ENCODE results near the gene ZNF747.
A peak's percentile ranks its signal among the peaks of the same experiment; 100 is the strongest.
"Not testable (repeated sequence)": the region's sequence is repeated elsewhere in the genome, so short reads cannot be mapped to it uniquely, and the experiment has no call there.

ZNF747 gene

GRCh38 chr16:30522702-30523463, 11.8 kb downstream of the ZNF747 start:
- DNase-seq; in situ Hi-C loops (cut with HindIII; ENCODE audit: low pct_ligation_motif_present, low pct_unique_long_range_greater_than_20kb, low sequenced_read_pairs): not testable (repeated sequence)

GRCh38 chr16:30521873-30522641, 12.6 kb downstream of the ZNF747 start:
- in situ Hi-C loops (cut with HindIII; ENCODE audit: low pct_ligation_motif_present, low pct_unique_long_range_greater_than_20kb, low sequenced_read_pairs), result no loop called here
- peak; percentile 90 for DNase-seq

GRCh38 chr16:30521476-30521872, 13.2 kb downstream of the ZNF747 start:
- DNase-seq, result no peak
- in situ Hi-C loops (cut with HindIII; ENCODE audit: low pct_ligation_motif_present, low pct_unique_long_range_greater_than_20kb, low sequenced_read_pairs), result no loop called here

- in situ Hi-C loops (cut with HindIII; ENCODE audit: low pct_ligation_motif_present, low pct_unique_long_range_greater_than_20kb, low sequenced_read_pairs), result no loop called here
- DNase-seq, result no peak
Measured at GRCh38 chr16:30519120-30520049, 15.3 kb downstream of the ZNF747 start.

- no peak for DNase-seq
- in situ Hi-C loops (cut with HindIII; ENCODE audit: low pct_ligation_motif_present, low pct_unique_long_range_greater_than_20kb, low sequenced_read_pairs), result no loop called here
Measured at GRCh38 chr16:30518552-30518951, 16.1 kb downstream of the ZNF747 start.

GRCh38 chr16:30515275-30515674, 19.4 kb downstream of the ZNF747 start:
- in situ Hi-C loops (cut with HindIII; ENCODE audit: low pct_ligation_motif_present, low pct_unique_long_range_greater_than_20kb, low sequenced_read_pairs), result no loop called here
- no peak for DNase-seq

- in situ Hi-C loops (cut with HindIII; ENCODE audit: low pct_ligation_motif_present, low pct_unique_long_range_greater_than_20kb, low sequenced_read_pairs), result no loop called here
- no peak for DNase-seq
Measured at GRCh38 chr16:30511509-30511908, 23.1 kb downstream of the ZNF747 start.

GRCh38 chr16:30510376-30510938, 24.2 kb downstream of the ZNF747 start:
- in situ Hi-C loops (cut with HindIII; ENCODE audit: low pct_ligation_motif_present, low pct_unique_long_range_greater_than_20kb, low sequenced_read_pairs), result no loop called here
- DNase-seq, result no peak

GRCh38 chr16:30509081-30509765, 25.4 kb downstream of the ZNF747 start:
- no peak for DNase-seq
- in situ Hi-C loops (cut with HindIII; ENCODE audit: low pct_ligation_motif_present, low pct_unique_long_range_greater_than_20kb, low sequenced_read_pairs), result no loop called here

GRCh38 chr16:30503403-30504296, 31.0 kb downstream of the ZNF747 start:
- in situ Hi-C loops (cut with HindIII; ENCODE audit: low pct_ligation_motif_present, low pct_unique_long_range_greater_than_20kb, low sequenced_read_pairs), result no loop called here
- DNase-seq, result no peak

- in situ Hi-C loops (cut with HindIII; ENCODE audit: low pct_ligation_motif_present, low pct_unique_long_range_greater_than_20kb, low sequenced_read_pairs), result no loop called here
Measured at GRCh38 chr16:30499284-30499683, 35.4 kb downstream of the ZNF747 start.

GRCh38 chr16:30494709-30495108, 39.9 kb downstream of the ZNF747 start:
- no peak for DNase-seq
- in situ Hi-C loops (cut with HindIII; ENCODE audit: low pct_ligation_motif_present, low pct_unique_long_range_greater_than_20kb, low sequenced_read_pairs), result no loop called here

More at GRCh38 chr16:30499284-30499683, 35.4 kb downstream of the ZNF747 start:
- no peak for DNase-seq

- DNase-seq, result no peak
- in situ Hi-C loops (cut with HindIII; ENCODE audit: low pct_ligation_motif_present, low pct_unique_long_range_greater_than_20kb, low sequenced_read_pairs), result no loop called here
Measured at GRCh38 chr16:30493941-30494488, 40.6 kb downstream of the ZNF747 start.

- peak; percentile 76 for DNase-seq
- in situ Hi-C loops (cut with HindIII; ENCODE audit: low pct_ligation_motif_present, low pct_unique_long_range_greater_than_20kb, low sequenced_read_pairs), result no loop called here
Measured at GRCh38 chr16:30491744-30492308, 42.8 kb downstream of the ZNF747 start.

- DNase-seq, result no peak
- in situ Hi-C loops (cut with HindIII; ENCODE audit: low pct_ligation_motif_present, low pct_unique_long_range_greater_than_20kb, low sequenced_read_pairs), result no loop called here
Measured at GRCh38 chr16:30491229-30491628, 43.4 kb downstream of the ZNF747 start.

GRCh38 chr16:30490210-30490609, 44.4 kb downstream of the ZNF747 start:
- in situ Hi-C loops (cut with HindIII; ENCODE audit: low pct_ligation_motif_present, low pct_unique_long_range_greater_than_20kb, low sequenced_read_pairs), result no loop called here

More at GRCh38 chr16:30490210-30490609, 44.4 kb downstream of the ZNF747 start:
- no peak for DNase-seq

Measured in ACHN (cell line).